T follicular helper cell (primary cell): Measurements from ENCODE around the gene KRT80.

Experiments used
- DNase-seq: peaks from one replicate; pipeline ENCODE4 v3.0.0-alpha.2; 2020; ENCODE audit warnings: low read depth

The KRT80 gene

GRCh38 chr12:52179396-52179973 lies 12.3 kb downstream of the KRT80 start:
- DNase-seq: no peak

DNA sequence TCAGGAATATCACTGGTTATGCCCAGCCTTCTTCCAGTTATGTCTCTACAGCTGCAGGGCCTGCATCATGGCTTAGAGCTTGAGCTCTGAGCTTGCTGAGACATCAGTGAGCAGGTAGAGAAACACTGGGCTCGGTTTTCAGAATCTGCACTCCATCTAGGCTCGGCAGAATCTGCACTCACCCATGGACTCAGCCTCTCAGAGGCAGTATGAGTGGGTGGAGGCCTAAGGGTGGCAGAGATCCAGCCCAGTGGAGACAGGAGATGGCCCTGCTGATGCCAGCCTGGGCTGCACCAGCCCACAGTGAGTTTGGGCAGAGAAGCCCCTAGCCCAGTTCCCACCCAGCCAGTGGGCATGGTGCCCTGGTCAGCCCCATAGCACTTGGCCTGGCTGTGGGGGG lies 12.8 kb downstream of the KRT80 start:
- DNase-seq: no peak

DNA sequence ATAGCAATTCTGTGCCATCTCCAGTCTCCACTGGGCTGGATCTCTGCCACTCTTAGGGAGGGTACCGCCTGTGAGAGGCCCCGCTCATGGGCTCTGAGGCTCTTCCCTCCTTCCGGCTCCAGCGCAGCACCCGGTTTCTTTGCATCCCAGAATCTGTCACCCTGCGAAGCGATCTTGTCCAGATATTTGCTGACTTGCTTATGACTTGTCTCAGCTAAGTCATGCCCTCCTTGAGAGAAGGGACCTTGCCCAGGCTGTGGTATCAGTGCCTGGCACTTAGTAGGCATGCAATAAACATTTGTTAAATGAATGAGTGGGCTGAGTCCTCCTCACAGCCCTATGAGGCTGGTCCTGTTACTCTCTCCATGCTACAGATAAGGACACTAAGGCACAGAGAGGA lies 13.4 kb downstream of the KRT80 start:
- DNase-seq: no peak

DNA sequence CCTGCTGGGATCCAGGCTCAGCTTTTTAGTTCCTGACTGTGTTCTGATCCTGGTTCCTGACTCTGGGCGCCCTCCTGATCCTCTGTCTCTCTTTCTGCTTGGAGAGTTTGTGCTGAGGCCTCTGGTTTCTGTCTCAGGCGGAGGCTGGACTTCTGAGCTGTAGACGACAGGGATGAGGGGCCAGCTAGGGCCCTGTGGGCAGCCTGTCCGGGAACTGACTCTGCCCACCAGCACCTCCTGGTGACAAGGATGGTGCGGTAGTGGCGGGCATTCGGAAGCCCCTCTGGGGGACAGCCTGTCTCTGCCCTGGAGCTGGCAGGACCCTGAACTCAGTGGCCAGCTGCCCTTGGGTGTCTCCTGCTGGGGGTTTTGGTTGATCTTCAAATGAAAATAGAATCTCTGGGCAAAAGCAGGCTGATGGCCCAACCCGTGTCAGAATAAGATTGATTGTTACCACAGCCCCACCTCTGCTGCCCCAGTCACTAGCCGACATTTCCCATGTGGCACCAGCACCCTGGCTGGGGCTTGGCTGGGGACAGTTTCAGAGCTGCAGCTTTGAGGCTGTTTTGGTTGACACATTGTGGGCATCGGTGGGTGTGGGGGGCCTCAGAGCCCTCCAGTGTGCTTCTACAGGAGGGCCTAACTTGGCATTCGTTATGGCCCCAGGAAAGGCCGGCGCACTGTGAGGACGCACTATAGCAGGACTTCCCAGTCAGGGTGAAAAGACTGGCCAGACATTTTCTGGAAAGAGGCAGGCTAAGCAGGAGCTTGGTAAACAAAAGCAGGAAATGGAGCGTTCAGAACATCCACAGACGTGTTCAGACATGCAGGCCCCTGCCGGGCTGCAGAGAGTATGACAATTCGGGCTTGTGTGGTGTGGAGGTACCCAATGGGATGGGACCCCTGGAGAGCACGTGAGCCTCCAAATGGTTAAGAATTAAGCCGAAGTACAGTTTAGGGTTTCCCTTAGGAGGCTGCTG lies 16.2 kb downstream of the KRT80 start:
- DNase-seq: no peak

GRCh38 chr12:52173526-52173925 lies 18.3 kb downstream of the KRT80 start:
- DNase-seq: no peak

- no peak for DNase-seq
These were observed 18.9 kb downstream of the KRT80 start for GRCh38 chr12:52172956-52173355.

DNA sequence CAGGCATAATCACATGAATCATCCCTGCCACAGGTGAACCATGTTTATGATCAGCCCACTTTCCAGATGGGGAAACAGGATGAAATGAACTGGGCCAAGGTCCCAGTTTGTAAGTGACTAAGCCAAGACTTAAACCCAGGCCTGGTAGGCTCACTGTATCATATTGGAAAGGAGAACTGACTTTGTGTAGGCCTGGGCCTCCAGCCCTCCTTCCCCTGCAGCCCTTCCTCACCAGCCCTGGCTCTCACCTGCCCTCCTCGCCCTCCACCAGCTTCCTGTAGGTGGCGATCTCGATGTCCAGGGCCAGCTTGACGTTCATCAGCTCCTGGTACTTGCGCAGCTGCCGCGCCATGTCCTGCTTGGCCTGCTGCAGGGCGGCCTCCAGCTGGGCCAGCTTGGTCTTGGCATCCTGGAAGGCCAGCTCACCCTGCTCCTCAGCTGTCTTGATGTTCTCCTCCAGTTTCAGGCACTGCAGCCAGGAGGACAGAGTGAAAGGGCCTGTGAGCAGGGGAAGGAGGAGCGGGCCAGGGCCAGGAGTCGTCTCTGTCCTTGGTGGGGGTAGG lies 19.8 kb downstream of the KRT80 start:
- no peak for DNase-seq

- DNase-seq: no peak
These were observed 21.0 kb downstream of the KRT80 start for GRCh38 chr12:52170827-52171226.

DNA sequence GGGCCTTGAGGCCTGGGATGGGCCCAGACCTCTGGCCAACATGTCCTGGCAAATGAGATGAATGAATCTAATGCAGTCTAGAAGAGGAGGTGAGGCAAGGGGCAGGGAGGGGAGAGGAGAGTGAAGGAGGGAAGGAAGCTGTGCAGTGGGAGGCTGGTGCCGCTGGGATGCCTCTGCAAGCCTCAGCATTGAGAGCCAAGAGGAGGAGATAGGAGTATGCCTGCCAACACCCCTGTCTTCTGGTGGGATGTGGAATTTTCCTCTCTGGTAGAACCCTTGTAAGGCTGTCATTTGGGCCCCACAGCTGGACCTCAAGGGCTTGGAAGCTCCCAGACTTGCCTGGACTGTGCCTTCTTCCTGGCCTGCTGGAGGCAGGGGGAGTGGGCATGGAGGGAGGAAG lies 21.9 kb downstream of the KRT80 start:
- no peak for DNase-seq

GRCh38 chr12:52168019-52168717 lies 23.6 kb downstream of the KRT80 start:
- DNase-seq: no peak

DNA sequence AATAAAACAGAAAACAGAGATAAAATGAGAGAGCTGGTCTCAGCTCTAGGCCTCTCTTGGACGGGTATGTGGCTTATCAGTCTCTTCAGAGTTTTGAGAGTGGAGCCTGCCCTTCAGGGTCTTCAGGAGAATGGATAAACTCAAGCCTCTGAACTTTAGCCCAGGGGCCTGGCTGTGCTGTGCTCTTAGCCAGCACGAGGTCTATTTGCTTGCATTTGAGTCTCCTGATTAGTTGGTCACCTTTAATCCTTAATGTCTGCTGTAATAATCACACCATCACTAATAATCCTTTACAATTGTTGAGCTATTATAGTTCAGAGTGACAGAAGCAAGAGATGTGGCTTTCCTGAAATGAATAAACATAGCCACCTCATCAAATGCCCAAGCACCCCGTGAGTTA lies 24.3 kb downstream of the KRT80 start:
- no peak for DNase-seq

GRCh38 chr12:52166672-52167071 lies 25.1 kb downstream of the KRT80 start:
- no peak for DNase-seq

GRCh38 chr12:52165096-52165855 lies 26.5 kb downstream of the KRT80 start:
- DNase-seq: no peak

- DNase-seq: no peak
These were observed 27.2 kb downstream of the KRT80 start for GRCh38 chr12:52164624-52165023.

GRCh38 chr12:52162981-52163380 lies 28.8 kb downstream of the KRT80 start:
- DNase-seq: no peak

- no peak for DNase-seq
These were observed 31.6 kb downstream of the KRT80 start for GRCh38 chr12:52160200-52160599.

- no peak for DNase-seq
These were observed 34.2 kb downstream of the KRT80 start for GRCh38 chr12:52157566-52158150.

GRCh38 chr12:52156757-52157565 lies 34.9 kb downstream of the KRT80 start:
- DNase-seq: peak; percentile 63

GRCh38 chr12:52156311-52156710 lies 35.5 kb downstream of the KRT80 start:
- no peak for DNase-seq
